Mesodermal cell (in vitro differentiated cells): ENCODE results near the gene TRIML1. TPM values are rescaled to one million over a fixed set of nuclear protein-coding genes. Genes with fewer than 3 reads are reported as not detected.

Source experiments
- H3K27ac ChIP-seq: 2 replicates; pipeline ENCODE4 v1.7.0; 2013; ENCODE audit warnings: mild to moderate bottlenecking, low read depth, low read length, moderate library complexity; ENCODE audit not compliant: severe bottlenecking
- H3K36me3 ChIP-seq: 2 replicates; pipeline ENCODE4 v1.7.1; 2013; ENCODE audit warnings: mild to moderate bottlenecking, low read length, moderate library complexity; ENCODE audit not compliant: control insufficient read depth, insufficient read depth
- H3K4me1 ChIP-seq: one replicate; pipeline ENCODE4 v1.7.1; 2013; ENCODE audit warnings: mild to moderate bottlenecking, low read length; ENCODE audit not compliant: insufficient read depth, control insufficient read depth, poor library complexity, severe bottlenecking
- H3K4me3 ChIP-seq: 2 replicates; pipeline ENCODE4 v1.7.0; 2013; ENCODE audit warnings: low read length, control low read depth, mild to moderate bottlenecking; ENCODE audit not compliant: insufficient read depth, poor library complexity, severe bottlenecking; ENCODE audit errors: extremely low read depth
- H3K9me3 ChIP-seq: 2 replicates; pipeline ENCODE4 v1.7.1; 2013; ENCODE audit warnings: mild to moderate bottlenecking, low read length, moderate library complexity; ENCODE audit not compliant: control insufficient read depth
- WGBS, 2 experiments: methylation state at CpG; one replicate each; pipeline ENCODE4 v1.1.5; 2013; ENCODE audit warnings: missing lambda C conversion rate in 2 of 2; ENCODE audit not compliant: insufficient coverage in 2 of 2; 5-methylcytosine and 5-hydroxymethylcytosine counted together
- polyA plus RNA-seq, 2 experiments: library from polyadenylated mRNA; stranded (reverse); fragments of 50-300 nt; gene quantifications; one replicate each; pipeline ENCODE4 v1.2.3, GENCODE V29; 2013

TRIML1 gene, protein sequence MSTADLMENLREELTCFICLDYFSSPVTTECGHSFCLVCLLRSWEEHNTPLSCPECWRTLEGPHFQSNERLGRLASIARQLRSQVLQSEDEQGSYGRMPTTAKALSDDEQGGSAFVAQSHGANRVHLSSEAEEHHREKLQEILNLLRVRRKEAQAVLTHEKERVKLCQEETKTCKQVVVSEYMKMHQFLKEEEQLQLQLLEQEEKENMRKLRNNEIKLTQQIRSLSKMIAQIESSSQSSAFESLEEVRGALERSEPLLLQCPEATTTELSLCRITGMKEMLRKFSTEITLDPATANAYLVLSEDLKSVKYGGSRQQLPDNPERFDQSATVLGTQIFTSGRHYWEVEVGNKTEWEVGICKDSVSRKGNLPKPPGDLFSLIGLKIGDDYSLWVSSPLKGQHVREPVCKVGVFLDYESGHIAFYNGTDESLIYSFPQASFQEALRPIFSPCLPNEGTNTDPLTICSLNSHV
- not detected for polyA plus RNA-seq (2013, experiment 1 of 2)
- polyA plus RNA-seq (2013, experiment 2 of 2) = not detected

DNA sequence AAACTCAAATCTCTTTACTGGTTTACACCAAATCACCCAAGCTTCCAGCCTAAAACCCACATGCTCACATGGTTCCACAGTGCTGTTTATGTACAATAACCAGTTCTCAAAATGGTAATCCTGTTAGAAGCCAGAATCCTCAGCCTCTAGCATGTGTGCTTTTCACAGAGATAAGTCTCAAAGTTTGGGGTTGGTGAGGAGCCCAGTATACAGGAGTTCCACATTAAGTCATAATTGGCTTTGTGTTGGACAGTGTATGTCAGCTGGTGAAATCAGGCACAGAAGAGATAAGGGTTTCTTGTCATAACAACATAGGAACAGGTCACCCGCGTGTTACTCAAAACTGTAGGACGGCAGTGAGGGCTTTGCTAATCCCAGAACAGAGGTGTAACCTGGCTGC is at the start of gene TRIML1:
TSS of gene TRIML1 (plus strand) at position 301 of the 400 bp plus-strand sequence. CDS start 118 bp downstream, outside the sequence.
- Histone ChIP-seq H3K27ac (no peak within 1 kb of the TSS), H3K36me3 (no peaks in the 10 kb centered on the region), H3K4me1 (no peaks in the 10 kb centered on the region), H3K4me3 (no peak within 1 kb of the TSS), H3K9me3 (no peaks in the 10 kb centered on the region)
- 98 to 100% methylated on average over 3 of the region's 3 CpGs for WGBS, 2 experiments

DNA sequence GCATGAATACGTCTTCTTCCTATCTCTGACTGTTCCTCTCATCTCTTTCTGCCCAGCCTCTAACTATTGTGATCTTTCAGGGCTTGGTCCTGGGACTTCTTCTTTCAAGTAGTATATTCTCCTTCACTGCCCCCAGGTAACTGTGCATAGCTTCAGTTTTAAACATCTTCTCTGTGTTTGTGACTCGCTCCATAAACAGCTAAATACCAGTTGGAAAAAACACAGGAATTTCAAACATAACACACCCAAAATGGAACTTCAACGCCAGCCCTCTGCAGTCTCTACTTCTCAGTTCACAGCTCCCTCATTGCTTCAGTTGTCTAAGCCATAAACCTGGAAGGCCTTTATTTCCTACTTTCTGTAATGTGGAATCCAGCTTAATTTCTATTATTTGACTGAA is 46.4 kb upstream of the TRIML1 start:
- Histone ChIP-seq H3K27ac (peak overlapping the region; percentile 41), H3K9me3 (no peaks in the 10 kb centered on the region), H3K4me1 (peaks cover 9% of the 10 kb centered on the region), H3K36me3 (peaks cover 16% of the 10 kb centered on the region), H3K4me3 (no peak overlapping the region)
- 88 to 97% methylated on average over 1 to 2 of the region's 3 CpGs for WGBS, 2 experiments

DNA sequence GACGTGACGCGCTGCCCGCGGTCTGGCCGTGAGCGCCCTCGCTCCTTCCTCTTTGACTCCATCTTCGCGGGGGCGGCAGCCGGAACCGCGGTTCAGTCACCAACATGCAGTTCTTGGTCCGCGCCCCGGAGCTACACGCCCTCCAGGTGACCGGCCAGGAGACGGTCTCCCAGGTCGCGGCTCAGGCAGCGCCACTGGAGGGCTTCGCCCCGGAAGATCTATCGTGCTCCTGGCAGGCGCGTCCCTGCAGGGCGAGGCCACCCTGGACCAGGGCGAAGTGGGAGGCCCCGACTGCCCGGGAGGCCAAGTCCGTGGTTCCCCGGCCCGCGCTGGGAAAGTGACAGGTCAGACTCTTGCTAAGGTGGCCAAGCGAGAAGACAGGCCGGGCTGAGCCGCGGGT is 32.8 kb upstream of the TRIML1 start:
- H3K27ac ChIP-seq = no peak overlapping the region
- WGBS, 2 experiments = 93 to 96% methylated on average over 23 to 38 of the region's 40 CpGs
- H3K4me1 ChIP-seq = peaks cover 21% of the 10 kb centered on the region
- H3K4me3 ChIP-seq = no peak overlapping the region
- peaks cover 22% of the 10 kb centered on the region for H3K36me3 ChIP-seq
- H3K9me3 ChIP-seq = no peaks in the 10 kb centered on the region

DNA sequence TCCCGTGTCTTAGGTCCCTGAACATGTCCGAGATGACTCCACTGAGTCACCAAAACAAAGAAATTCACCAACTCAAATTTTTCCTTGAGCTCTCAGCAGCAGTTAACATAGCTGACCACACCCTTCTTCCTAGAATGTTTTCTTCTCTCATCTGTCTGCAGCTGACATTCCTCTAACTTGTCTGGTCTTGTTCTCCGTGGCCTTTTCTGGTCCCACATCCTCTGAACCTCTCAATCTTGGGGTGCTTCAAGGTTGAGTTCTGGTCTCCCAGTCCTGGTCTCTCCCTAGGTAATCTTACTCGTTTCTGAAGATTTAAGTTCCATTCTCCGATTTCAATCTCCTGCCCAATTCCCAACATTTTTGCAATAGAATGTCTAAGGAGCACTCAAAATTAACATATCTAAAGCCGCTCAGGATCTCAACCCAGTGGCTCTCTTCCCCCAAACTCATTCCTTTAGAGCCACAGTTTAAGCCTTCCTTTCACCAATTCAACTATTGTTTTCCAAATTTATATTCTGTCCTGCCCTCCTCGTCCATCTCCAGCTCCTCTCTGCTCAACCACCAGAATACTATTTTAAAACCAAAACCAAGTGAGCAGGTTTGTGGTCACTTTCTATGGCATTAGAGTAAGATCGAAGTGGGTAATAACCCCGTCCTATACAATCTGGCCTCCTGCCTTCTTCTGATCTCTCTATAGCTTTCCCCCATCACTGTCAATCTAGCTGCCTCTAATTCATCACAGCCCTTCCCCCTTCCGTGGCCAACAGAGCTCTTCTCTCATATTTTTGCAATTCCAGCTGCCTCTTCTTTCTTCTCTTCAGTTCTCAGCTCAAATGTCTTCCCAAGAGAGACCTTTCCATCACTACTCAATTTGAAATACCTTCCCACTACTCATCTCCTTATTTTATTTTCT is 31.1 kb upstream of the TRIML1 start:
- Histone ChIP-seq H3K4me3 (peak overlapping the region; percentile 38), H3K36me3 (peaks cover 21% of the 10 kb centered on the region), H3K4me1 (peaks cover 21% of the 10 kb centered on the region), H3K27ac (peak overlapping the region; percentile 72), H3K9me3 (no peaks in the 10 kb centered on the region)
- WGBS, 2 experiments = 9 to 15% methylated on average over 7 to 8 of the region's 10 CpGs

DNA sequence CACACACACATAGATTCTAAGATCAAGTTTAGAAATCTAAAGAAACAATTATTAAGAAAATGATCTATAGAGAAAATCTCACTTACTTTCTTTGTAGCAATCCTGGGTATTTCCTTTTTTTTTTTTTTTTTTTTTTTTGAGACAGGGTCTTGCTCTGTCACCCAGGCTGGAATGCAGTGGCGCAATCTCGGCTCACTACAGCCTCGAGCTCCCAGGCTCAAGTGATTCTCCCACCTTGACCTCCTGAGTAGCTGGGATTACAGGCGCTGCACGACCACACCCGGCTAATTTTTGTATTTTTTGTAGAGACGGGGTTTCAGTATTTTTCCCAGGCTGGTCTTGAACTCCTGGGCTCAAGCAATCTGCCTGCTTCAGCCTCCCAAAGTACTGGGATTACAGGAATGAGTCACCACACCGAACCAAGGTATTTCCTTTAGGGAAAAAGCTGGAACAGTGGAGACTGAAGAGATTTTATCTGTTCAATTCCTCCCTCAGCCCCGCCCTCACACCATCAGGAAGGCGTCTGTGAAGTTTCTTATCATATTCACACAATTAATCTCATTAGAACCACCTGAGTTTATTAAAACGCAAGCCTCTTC is 30.0 kb upstream of the TRIML1 start, which contains the start of gene TRIML2:
TSS of gene TRIML2 (minus strand) at position 447 of the 599 bp plus-strand sequence. CDS start 4,235 bp downstream, outside the sequence.
- Histone ChIP-seq H3K9me3 (no peaks in the 10 kb centered on the region), H3K4me1 (peaks cover 21% of the 10 kb centered on the region), H3K27ac (peak within 1 kb of the TSS; percentile 72), H3K4me3 (peak within 1 kb of the TSS; percentile 38), H3K36me3 (peaks cover 13% of the 10 kb centered on the region)
- WGBS, 2 experiments = 31 to 60% methylated on average over 5 to 7 of the region's 11 CpGs

DNA sequence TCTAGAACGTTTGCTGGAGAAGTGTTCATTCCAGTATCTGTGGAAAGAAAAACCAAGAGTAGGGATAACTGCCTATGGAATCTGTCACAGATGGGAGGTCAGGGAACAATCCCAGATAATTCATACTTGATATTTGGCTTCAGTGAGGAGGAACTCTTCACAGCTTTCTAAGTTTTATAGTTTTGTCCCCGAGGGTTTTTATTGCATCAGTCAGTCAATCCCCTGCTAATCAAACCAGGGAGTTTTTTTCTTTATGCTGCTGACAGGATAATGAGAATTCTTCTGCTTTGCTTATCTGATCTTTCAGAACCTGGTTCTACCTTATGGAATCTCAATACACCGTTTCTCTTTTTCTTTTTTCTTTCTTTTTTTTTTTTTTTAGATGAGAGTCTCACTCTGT is 29.2 kb upstream of the TRIML1 start:
- H3K9me3 ChIP-seq = no peaks in the 10 kb centered on the region
- 70 to 83% methylated on average over 1 of the region's 3 CpGs for WGBS, 2 experiments
- peak overlapping the region; percentile 20 for H3K27ac ChIP-seq
- no peak overlapping the region for H3K4me3 ChIP-seq
- peaks cover 8% of the 10 kb centered on the region for H3K36me3 ChIP-seq
- H3K4me1 ChIP-seq = peaks cover 21% of the 10 kb centered on the region

DNA sequence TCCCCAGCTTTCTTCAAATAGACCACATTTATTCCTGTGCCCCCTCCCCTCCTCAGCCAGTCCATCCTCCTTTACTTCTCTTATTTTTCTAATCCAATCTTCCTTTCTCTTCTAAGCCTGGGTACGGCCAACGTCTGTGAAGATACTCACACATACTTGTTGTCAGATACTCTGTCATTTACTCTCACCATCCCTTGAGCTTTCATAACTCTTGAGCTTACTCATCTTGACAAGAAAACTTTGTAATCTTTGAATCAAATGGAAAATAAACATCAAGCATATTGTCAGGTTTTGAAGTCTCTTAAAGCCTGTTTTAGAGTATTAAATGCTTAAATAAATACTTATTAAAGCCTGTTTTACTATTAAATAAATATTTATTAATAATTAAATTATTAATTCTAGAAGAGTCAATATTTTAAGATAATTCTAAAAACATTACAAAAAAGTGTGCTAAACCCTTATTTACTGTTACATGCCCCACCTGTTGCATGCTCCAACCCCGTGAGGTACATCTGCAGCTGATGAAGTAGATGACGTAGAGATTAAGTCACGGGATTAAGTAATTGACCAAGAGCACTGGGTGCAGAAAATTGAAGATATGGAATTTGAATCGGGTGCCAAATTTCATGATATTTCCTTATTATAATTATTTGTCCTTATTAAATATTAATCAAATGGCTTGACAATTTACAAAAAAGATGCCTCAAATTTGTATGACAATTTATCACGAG is 28.3 kb upstream of the TRIML1 start:
- Histone ChIP-seq H3K4me3 (no peak overlapping the region), H3K9me3 (no peaks in the 10 kb centered on the region), H3K36me3 (no peaks in the 10 kb centered on the region), H3K4me1 (peaks cover 21% of the 10 kb centered on the region), H3K27ac (no peak overlapping the region)
- WGBS, 2 experiments = 18 to 21% methylated on average over 2 of the region's 7 CpGs

DNA sequence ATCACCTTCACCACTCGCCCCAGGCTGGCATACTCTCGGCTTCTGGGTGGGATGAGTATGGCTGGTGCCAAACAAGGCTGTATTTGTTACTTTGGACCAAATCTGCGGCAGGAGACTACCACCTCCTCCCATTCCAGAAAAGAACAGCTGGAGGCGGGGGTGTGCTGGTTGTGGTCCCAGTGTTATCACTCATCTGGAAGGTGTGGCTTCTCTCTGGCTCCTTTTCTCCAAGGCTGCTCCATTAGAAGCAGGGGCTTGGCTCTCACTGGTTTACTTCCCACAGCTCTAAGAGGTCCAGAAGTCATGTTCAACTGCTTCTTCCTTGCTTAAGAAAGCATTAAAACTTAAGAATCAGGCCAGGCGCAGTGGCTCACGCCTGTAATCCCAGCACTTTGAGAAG is 27.3 kb upstream of the TRIML1 start:
- Histone ChIP-seq H3K27ac (no peak overlapping the region), H3K4me1 (peaks cover 21% of the 10 kb centered on the region), H3K36me3 (no peaks in the 10 kb centered on the region), H3K4me3 (no peak overlapping the region), H3K9me3 (no peaks in the 10 kb centered on the region)
- WGBS, 2 experiments = 69 to 81% methylated on average over 2 to 3 of the region's 6 CpGs

DNA sequence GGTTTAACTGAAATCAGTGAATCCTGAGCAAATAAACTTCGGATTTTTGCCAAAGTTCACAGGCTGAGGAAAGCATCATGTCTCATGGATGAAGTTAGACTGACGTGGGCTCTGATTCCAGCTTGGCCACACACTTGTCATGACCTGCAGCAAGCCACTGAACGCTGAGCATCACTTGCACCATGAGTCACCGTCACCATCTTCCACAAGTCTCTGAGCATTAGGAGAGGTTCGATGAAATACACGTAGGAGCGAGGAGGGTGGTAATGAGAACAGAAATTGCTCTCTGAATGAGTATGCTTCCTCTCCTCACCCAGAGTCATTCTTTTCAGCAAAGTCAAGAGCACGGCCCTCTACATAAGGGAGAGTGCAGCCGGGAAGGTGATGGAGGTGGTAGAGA is 26.1 kb upstream of the TRIML1 start:
- Histone ChIP-seq H3K4me1 (peaks cover 10% of the 10 kb centered on the region), H3K9me3 (no peaks in the 10 kb centered on the region), H3K36me3 (no peaks in the 10 kb centered on the region), H3K4me3 (no peak overlapping the region), H3K27ac (no peak overlapping the region)
- WGBS, 2 experiments = 90 to 92% methylated on average over 4 to 7 of the region's 9 CpGs
